Glomerular visceral epithelial cell (primary cell): Measurements from ENCODE around the gene LPIN1.
"Not testable (repeated sequence)": the region's sequence is repeated elsewhere in the genome, so short reads cannot be mapped to it uniquely, and the experiment has no call there.

ENCODE experiments used
- DNase-seq: peaks from one replicate; pipeline ENCODE4 v3.0.0-alpha.2; 2016; ENCODE audit errors: extremely low spot score

Gene LPIN1

GRCh38 chr2:11743846-11744553 is 2.4 kb upstream of the LPIN1 start:
- peak; percentile 97 for DNase-seq

- DNase-seq, result peak; percentile 12
These were observed 1.6 kb upstream of the LPIN1 start for GRCh38 chr2:11744631-11745394.

GRCh38 chr2:11745613-11746375 is 638 bp upstream of the LPIN1 start:
- DNase-seq, result no peak

- DNase-seq, result peak; percentile 13
These were observed 501 bp downstream of the LPIN1 start for GRCh38 chr2:11746807-11747459.

- no peak for DNase-seq
These were observed 1.8 kb downstream of the LPIN1 start for GRCh38 chr2:11748018-11748860.

GRCh38 chr2:11748861-11749645 is 2.6 kb downstream of the LPIN1 start:
- no peak for DNase-seq

- no peak for DNase-seq
These were observed 3.4 kb downstream of the LPIN1 start for GRCh38 chr2:11749646-11750349.

GRCh38 chr2:11750422-11750821 is 4.0 kb downstream of the LPIN1 start:
- DNase-seq, result no peak

GRCh38 chr2:11750917-11751316 is 4.5 kb downstream of the LPIN1 start:
- DNase-seq, result no peak

- no peak for DNase-seq
These were observed 6.5 kb downstream of the LPIN1 start for GRCh38 chr2:11752906-11753305.

GRCh38 chr2:11753452-11753885 is 7.0 kb downstream of the LPIN1 start:
- DNase-seq, result no peak

GRCh38 chr2:11753886-11754699 is 7.7 kb downstream of the LPIN1 start:
- peak; percentile 49 for DNase-seq

GRCh38 chr2:11754700-11755015 is 8.2 kb downstream of the LPIN1 start:
- DNase-seq, result no peak

- no peak for DNase-seq
These were observed 10.7 kb downstream of the LPIN1 start for GRCh38 chr2:11757101-11757500.

GRCh38 chr2:11758187-11758586 is 11.8 kb downstream of the LPIN1 start:
- no peak for DNase-seq

- DNase-seq, result no peak
These were observed 12.2 kb downstream of the LPIN1 start for GRCh38 chr2:11758647-11759046.

- not testable (repeated sequence) for DNase-seq
These were observed 12.9 kb downstream of the LPIN1 start for GRCh38 chr2:11759182-11759975.

GRCh38 chr2:11761259-11761658 is 14.8 kb downstream of the LPIN1 start:
- DNase-seq, result no peak
